GM18870 (cell line): ENCODE results near the gene FCHO1.
"Not testable (repeated sequence)": the region's sequence is repeated elsewhere in the genome, so short reads cannot be mapped to it uniquely, and the experiment has no call there.

Experiments
- ATAC-seq: cut with Tn5 transposase; IDR thresholded peaks from one replicate; pipeline ENCODE4 v1.9.1; 2021; ENCODE audit warnings: moderate library complexity; ENCODE audit not compliant: unreplicated experiment

Gene FCHO1

DNA sequence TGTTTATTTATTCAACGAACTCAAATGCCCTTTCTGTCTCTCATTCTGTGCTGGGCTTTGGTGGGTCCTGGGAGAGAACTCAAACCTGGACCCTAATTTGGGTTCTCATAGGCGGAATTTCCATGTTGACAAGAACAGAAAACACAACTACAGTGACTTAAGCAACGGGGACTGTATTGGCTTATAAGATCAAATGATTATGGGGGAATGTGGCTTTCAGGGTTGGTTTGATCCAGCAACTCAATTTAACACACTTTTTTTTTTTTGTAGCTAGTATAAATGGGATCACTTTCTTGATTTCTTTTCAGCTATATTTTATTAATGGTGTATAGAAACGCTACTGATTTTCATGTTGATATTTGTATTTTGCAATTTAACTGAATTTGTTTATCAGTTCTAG lies 9.9 kb downstream of the FCHO1 start:
- ATAC-seq: no peak

DNA sequence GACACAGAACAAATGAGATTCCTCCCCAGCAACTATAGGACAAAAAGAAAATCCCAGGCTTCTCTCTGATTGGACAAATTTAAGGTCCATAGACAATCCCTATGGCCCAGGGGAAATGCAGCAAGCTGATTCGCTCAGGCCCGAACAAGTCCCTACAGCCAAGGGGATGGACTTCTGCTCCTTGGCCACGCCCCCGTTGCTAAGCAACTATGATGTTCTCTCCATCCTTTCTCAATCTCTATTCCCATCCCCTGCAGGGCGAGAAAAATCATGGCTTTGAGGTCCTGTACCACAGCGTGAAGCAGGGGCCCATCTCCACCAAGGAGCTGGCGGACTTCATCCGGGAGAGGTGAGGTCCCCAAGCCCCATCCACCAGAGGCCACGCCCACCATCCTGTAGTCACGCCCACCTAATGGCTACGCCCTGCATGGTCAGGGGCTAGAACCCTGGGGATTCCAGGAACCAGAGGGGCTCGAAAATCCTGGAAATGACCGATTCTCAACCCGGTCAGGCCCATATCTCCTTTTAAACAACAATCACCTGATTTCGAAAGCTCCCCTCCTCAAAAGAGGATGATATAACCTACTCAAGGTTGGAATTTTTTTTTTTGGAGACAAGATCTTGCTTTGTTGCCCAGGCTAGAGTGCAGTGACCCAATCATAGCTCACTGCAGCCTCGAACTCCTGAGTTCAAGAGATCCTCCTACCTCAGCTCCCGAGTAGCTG lies 11.4 kb downstream of the FCHO1 start:
- ATAC-seq: no peak

DNA sequence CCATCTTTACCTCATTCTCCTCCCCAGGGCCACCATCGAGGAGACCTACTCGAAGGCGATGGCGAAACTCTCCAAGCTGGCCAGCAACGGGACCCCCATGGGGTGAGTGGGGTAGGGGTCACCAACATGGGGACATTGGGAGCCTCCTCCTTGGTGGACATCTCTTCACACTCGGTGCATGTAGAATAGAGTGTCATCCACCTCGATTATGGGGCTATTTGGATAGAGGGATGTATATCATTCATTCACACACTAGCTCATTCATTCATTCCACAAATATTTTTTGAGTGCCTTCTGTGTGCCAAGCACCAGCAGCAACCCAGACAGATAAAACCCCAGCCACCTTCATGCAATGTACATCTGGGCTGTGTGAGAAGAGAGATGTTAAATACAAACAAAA lies 13.1 kb downstream of the FCHO1 start:
- no peak for ATAC-seq

DNA sequence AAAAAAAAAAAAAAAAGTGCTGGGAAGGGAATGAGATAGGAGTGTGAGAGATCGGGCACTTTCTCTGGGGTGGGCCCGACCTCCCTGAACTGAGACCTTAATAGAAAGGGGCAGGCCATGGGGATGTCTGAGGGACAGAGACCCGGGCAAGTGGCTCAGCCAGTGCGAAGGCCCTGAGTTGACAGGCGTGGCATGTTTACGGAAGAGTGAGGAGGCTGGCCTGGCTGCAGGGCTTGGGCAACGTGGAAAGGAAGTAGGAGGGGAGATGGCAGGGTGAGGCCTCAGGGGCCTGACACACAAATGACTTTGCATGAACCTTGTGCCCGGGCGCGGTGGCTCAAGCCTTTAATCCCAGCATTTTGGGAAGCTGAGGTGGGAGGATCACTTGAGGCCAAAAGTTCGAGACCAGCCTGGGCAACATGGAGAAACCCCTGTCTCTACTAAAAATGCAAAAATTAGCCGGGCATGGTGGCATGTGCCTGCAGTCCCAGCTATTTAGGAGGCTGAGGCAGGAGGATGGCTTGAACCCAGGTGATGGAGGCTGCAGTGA lies 13.9 kb downstream of the FCHO1 start:
- ATAC-seq: no peak

DNA sequence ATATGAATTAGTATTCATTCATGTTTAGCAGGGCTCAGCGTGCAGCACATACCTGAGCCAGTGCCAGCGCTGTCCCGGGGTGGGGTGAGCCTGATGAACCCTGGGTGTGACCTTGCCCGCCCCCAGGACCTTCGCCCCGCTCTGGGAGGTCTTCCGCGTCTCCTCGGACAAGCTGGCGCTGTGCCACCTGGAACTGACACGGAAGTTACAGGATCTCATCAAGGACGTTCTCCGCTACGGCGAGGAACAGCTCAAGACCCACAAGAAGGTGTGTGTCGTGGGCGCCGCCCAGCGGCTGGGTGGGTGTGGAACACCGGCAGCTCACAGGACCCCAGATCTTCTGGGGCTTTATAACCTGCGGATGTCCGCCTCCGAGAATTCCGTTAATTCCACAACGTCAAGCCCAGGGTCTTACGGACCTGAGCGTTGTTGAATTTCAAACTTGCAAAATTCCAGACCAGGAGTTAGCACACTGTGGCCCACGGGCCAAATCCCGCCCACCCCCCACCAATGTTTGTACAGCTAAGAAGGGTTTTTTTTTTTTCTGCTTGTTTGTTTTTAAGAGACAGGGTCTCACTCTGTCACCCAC lies 15.4 kb downstream of the FCHO1 start:
- ATAC-seq: no peak

DNA sequence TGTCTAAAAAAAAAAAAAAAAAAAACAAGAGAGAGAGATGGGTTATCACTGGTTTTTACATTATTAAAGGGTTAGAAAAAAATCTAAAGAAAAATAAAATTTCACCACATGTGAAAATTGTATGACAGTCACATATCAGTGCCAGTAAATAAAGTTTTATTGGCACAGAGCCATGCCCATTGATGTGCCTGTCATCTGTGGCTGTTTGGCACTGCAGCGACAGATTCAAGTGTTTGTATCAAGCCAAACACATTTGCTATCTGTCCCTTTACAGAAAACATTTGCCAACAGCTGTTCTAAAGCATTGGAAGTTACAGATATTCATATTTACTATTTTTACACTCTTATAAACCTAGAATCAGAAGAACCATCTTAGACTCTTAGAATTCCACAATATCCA lies 16.3 kb downstream of the FCHO1 start:
- ATAC-seq: no peak

DNA sequence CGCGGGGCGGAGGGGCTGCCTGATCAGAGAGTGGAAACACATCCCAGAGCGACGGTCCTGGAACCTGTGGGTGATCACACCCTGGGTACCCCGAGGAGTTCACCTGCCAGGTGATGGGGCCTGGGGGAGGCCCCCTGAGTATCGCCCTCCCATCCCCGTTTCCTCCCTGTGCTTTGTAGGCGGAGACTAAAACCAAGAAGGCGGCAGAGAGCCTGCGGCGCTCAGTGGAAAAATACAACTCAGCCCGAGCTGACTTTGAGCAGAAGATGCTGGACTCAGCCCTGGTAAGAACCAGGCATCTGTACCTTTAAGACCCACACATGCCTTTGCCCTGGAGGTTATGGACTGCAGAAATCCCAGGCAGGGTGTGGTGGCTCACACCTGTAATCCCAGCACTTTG lies 19.3 kb downstream of the FCHO1 start:
- ATAC-seq: no peak

DNA sequence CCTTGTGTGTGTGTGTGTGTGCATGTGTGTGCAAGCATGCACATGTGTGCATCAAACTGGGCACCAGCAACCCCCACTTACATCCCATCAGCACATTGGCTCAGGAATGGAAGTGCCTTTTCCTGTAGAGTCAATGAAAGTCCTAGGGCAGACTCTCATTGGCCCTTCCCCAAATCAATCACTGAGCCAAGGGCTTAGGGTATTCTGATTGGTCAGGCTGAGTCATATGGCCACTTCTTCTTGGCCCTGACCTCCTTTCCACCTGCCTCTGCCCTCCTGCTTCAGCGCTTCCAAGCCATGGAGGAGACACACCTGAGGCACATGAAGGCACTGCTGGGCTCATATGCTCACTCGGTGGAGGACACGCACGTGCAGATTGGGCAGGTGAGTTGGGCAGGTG lies 20.9 kb downstream of the FCHO1 start:
- ATAC-seq: no peak

DNA sequence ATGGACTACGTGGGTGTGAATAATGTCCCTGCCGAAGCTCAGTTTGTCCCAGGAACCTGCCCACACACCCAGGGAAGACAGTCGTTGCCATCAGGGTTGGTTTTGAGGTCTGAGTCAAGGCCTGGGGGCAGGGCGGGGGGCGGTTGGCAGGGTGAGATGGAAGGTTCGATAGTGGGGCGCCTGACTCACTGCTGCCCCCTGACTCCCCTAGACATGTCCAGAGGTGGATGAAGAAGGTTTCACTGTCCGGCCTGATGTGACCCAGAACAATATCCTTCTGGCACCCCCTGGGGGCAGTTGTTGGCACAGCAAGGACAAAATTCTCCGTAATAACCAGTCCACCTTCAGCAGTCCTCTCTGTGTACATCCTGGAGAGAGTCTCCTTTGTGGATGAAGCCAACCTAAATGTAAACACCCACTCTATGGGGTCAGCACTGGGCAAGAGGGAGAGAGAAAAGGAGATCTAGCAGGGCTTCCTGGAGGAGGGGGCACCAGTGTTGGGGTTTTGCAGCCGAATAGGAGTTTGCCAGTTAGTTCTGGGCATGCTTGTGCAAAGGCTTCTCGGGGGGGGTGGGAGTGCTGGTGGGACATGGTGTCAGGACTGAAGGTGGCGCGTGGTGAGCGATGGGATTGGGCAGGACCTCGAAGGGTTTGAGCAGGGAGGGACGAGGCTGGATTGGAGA lies 24.1 kb downstream of the FCHO1 start:
- ATAC-seq: no peak

DNA sequence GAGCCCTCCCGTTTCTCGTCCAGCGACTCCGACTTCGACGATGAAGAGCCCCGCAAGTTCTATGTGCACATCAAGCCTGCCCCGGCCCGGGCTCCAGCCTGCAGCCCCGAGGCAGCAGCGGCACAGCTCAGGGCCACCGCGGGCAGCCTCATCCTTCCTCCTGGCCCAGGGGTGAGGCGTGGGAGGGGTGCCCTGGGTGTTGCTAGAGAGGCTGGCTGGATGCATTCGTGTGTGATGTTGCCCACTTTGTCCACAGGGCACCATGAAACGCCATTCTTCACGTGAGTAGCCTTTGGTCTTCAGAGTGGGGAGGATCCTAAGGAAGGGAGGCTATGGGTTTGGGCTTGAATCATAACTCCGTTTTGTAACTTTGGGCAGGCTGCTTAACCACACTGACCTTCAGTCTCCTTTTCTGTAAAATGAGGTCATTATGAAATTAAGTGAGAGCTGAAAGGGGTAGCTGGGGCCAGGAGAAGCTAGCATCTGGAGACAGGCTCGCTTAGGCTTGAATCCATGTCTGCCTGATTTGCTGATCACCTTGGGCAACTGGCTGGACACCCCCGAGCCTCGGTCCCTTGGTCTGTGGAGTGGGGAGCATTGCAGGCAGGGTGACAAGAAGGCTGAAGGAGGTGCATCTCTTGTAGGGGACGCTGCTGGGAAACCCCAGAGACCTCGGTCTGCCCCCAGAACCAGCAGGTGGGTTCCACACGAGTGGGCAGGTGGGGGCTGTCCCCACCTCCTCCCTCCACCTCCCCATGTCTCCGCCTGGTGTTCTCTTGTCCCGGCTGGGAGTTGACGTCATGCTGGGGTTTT lies 24.9 kb downstream of the FCHO1 start:
- peak; percentile 66 for ATAC-seq

DNA sequence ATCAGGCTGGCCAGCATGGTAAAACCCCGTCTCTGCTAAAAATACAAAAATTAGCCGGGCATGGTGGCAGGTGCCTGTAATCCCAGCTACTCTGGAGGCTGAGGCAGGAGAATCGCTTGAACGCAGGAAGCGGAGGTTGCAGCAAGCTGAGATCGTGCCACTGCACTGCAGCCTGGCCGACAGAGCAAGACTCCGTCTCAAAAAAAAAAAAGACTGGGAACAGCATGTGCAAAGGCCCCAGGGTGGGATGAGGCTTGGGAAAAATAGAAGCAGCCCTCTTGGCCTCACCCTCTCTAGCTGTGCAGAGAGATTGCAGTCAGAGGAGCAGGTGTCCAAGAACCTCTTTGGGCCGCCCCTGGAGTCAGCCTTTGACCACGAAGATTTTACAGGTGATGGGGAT lies 26.6 kb downstream of the FCHO1 start:
- ATAC-seq: not testable (repeated sequence)

DNA sequence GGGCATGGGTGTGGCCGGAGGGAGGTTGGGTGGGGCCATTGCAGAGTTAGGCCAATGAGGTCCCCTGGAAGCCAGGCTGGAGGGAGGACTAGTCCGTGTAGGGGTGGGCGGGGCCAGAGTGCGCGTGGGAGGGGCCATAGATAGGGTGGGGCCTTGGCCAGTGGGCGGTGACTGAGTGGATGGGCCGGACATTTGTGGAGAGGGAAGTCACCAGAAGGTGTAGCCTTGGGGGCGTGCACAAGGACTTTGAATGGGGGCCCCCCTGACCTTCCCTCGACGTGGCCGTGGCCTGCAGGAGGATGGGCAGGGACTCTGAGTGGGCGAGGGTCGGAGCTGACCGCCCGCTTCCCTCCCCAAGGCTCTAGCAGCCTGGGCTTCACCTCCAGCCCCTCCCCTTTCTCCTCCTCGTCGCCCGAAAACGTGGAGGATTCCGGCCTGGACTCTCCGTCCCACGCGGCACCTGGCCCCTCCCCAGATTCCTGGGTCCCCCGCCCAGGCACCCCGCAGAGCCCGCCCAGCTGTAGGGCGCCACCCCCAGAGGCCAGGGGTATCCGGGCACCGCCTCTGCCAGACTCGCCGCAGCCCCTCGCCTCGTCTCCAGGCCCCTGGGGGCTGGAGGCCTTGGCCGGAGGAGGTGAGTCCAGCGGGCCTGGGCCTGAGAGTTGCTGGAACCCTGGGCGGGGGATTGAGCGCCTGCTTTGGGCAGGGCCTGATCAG lies 27.1 kb downstream of the FCHO1 start:
- ATAC-seq: no peak

DNA sequence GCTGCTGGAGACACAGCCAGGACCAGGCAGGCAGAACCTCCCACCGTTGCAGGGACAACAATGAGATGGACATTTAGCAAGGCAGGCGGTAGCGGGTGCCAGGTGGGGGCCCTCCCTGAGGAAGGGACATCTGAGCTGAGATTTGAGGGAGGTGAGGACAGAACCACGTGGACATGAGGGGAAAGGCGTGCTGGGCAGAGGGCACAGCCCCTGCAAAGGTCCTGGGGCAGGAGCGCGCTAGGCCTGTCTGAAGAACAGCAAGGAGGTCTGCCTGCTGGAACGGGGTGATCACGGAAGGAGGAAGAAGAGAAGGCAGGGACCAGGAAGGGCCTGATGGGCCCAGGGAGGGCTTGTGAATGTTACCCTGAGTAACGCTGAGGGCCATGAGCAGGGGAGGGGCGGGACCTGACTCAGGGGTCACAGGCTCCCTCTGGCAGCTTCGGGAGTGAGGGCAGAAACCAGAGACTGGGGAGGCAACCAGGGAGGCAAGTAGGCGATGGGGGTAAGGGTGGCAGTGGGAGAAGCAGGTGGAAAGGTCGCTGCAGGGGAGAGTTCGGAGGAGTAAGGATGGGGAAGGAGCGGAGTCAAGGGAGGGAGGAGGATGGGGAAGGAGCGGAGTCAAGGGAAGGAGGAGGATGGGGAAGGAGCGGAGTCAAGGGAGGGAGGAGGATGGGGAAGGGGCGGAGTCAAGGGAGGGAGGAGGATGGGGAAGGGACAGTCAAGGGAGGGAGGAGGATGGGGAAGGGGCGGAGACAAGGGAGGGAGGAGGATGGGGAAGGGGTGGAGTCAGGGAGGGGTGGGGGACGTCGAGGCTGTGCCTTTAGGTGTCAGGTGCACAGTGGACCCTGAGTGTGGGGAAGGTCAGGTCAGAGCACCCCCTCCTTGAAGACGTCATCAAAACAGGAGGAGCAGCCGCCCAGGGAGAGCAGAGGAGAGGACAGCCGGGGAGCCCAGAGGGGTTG lies 28.0 kb downstream of the FCHO1 start:
- no peak for ATAC-seq

DNA sequence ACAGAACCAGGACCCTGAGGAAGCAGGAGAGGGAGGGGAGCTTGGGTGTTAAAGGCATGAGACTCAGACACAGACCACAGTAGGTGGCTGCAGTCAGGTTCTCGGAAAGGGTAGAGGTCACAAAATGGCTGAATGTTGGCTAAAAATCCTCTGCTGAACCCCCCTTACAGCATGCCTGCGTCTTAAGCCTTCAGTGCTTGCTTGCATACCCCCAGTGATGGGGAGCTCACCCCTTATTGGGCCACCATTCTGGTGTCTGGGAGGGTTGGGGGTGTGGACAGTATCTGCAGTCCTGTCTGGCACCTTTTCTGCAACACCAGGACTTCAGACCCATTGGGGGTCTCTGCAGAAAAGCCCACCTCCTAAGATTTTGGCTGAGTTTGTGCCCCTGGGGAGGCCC lies 29.5 kb downstream of the FCHO1 start:
- no peak for ATAC-seq

DNA sequence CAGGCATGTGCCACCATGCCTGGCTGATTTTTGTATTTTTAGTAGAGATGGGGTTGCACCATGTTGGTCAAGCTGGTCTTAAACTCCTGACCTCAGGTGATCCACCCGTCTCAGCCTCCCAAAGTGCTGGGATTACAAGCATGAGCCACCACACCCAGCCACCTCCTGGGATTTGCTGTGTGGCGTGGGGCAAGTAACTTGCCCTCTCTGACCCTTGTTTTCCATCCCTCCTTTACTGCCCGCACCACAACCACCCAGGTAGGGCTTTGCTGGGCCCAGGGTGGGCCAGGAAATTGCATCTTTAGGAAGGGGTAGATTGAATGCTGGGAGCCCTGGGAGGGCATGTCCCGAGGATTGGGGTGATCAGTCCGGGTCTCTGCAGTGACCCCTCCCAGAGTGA lies 32.4 kb downstream of the FCHO1 start:
- ATAC-seq: not testable (repeated sequence)

DNA sequence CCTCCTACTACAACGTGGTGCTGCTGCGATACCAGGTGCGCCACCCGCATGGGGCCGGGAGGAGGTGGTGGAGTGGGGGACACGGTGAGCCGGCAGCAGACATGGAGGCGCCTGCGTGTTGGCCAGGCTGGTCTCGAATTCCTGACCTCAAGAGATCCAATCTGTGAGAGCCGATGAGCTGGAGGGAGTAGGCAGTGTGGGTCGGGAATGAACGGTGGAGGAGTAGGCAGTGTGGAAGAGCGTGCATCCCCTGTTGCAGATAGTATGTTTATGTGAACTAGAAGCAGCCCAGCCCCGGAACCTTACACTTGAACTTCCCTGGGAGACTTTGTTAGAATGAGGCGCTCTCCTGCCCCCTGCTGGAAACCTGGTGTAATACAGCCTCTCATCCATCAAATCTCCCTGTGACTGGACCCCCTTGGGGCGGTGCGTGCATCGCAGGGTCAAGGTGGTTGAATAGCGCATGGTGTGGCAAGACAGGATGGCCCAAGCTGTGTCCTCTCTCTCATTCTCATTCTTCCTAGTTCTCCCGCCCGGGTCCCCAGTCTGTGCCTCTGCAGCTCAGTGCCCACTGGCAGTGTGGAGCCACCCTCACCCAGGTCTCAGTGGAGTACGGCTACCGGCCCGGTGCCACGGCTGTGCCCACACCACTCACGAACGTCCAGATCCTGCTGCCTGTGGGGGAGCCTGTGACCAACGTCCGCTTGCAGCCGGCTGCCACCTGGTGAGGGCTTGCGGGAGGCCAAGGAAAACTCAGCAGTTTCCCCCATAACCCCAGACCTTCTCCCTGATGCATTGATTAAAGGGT lies 33.1 kb downstream of the FCHO1 start:
- no peak for ATAC-seq

DNA sequence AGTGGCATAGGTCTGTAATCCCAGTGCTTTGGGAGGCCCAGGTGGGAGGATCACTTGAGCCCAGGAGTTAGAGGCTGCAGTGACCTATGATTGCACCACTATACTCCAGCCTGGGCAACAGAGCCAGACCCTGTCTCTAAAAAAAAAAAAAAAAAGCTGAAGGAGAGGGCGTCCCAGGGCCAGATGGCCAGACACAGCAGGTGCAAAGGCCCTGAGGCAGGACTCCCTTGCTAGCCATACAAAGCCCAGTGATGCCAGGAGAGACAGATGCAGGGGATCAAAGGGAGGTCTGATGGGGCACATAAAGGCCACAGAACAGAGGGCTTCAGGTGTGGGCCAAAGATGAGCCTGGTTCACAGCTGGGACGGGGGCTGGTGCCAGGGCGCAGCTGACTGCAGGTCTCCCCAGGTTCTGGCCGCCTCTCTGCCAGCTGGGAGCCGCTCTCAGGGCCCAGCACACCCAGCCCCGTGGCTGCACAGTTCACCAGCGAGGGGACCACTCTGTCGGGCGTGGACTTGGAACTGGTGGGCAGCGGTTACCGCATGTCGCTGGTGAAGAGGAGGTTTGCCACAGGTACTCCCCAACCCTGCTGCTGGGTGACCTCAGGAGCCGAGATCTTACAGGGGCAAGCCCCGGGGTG lies 36.1 kb downstream of the FCHO1 start:
- ATAC-seq: no peak

DNA sequence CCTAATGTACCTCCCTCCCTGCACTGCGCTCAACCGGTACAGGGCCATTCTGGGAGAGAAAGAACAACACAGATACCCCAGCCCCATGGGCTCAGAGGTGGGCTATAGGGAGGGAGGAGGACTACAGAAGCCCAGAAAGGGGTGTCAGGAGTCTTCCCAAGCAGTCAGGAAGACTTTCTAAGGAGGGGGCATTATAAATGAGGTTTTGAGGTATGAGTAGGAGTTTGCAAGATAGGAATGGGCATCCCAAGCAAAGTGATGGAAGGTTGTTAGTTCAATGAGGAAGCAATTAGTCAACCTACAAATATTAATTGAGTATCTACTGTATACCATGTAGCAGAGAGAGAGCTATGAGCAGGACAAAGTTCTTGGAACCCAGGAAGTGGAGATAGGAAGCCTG lies 37.4 kb downstream of the FCHO1 start:
- ATAC-seq: no peak
